HG03135 (cell line): ENCODE data around the gene ABCA4.

Experiments
- ATAC-seq: cut with Tn5 transposase; IDR thresholded peaks from one replicate; pipeline ENCODE4 v1.9.1; 2021; ENCODE audit warnings: mild to moderate bottlenecking, moderate library complexity; ENCODE audit not compliant: unreplicated experiment

ABCA4 gene

DNA sequence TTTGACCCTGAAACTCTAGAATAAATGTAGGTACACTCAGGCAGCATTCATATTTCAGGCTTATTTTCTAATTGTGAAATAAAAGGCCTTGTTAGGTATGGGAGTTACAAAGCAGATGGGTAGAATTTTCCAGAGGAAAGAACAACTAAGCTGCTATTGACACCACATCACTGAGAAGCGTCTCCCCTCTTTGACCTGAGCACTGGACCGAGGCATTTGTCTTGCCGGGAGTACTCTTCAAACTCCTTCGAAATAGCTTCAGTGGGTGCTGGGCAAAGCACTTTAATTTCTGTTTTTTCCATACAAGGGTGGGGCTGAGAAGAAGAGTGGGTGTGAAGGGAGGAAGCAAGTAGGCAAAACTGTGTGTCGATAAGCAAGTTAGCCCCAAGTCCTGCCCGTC, 36.4 kb downstream of the ABCA4 start:
- no peak for ATAC-seq

DNA sequence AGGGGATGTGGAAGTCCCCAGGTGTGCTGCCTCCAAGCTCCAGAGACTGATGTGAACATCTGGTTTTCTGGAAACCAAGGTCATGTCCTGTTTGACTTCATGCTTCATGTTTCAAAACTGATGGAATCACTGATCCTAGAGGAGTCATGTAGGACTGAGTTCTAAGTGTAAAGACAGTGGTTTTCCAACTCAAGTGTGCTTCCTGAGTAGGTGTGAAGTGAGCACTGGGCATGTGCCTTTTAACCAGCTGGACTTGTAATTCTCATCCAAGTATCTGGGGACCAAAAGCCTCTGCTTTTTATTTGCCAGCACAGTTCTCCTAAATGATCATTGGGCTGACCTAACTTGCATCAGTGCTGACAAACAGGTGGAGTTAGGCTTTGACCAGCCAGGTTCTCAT, 36.9 kb downstream of the ABCA4 start:
- ATAC-seq, result no peak

DNA sequence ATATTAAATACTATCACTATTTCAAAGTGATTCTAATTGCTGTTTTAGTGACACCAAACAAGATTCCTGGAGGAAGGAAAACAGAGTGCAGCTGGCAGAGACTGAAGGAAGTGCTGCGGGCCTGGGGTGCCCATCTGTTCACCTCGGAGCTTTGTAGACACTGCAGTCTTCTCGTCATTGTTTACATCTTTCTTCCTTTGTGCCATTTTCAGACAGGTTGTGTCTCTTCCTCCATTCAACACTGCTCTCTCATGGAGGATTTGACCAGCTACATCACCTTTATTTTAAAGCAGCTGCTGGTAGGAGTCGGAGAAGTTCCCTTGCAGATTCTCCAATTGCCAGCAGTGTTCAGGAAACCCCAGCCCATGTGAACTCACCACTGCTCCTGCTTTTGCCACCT, 37.3 kb downstream of the ABCA4 start:
- no peak for ATAC-seq

DNA sequence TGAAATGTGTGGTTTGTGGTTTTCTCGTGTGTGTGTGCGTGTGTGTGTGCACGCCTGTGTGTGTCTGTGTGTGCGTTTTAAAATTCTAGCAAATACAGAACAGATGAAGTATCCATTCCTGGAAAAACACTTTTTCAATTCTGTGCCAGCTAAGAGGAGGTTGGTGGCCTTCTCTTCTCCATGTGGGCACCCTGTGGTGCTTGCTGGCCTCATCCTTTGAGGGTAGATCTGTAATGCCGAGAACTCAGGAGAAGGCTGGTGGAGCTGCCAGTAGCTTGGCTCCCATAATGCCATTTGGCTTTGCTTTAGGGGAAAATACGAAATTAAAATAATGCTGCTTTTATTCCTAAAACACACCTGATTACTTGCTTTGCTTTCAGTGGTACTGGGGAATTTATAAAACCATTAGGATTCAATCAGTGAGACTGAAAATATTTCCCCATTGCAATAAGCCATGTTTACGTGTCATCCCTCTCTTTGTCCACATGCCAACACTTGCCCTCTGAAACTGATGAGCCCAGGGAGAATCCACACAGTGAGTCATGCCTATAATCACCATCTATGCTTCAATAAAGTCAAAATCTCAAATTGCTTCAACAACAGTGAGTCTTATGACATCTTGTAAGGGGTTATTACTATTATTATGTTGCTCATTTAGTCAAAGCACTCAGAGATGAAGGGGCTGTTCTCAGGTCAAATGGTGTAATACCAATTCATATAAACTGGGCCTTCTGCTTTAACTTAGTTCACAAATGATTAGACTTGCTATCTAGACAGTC, 39.2 kb downstream of the ABCA4 start:
- no peak for ATAC-seq

DNA sequence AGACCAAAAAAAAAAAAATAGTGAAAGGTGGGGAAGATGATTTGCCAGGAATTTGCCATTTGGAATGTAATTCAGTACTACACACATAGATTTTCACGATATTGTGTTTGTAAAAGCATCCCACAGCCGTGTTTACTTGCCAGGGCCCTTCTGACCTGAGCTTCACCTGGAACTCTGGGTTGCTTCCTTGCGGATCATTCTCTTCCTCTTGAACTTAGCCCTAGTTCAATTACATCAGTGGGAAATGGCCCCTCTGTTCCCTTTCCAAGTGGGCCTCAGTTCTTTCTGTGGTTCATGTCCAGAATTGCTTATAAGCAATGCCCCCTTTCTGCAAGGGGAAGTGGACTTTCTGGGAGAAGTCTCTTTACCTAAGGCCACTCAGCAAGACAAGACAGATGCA, 41.0 kb downstream of the ABCA4 start:
- ATAC-seq, result no peak

DNA sequence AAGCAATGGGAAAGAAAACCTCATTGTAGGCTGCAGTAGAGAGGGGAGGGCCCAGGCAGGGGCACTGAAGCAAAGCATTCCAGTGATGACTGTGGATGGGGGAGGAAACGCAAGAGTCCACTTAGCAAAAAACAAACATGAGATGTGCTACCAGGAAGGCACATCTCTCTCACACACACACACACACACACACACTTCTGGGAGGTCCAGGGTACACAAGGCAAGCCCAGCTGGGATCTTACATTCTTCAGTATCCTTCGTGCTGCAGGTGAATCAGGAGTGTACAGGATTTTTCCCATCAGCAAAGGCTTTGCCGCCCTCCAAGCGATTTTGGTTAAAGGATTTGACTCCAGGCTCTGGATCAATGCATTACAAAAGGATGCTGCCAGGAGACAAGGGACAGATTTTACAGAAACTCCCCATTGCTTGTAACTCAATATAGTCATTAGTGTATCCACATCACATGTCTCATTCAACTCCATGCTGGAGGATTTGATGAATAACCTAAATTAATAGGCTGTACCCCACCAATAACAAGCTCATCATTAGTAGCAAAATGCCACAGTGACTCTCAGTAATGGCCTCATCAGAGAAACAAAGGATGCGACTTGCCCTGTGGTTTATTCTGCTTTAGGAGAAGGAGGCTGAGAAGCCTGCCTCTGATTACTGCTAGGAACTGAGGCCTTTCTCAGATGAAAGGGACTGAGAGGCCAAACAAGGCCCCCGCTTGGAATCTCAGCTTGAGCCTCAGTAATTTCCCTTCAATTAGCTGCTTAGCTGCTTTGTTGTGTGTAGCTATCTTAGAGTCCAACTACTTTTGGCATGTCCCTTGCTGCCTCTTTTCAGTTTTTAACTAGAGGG, 41.6 kb downstream of the ABCA4 start:
- ATAC-seq, result no peak

DNA sequence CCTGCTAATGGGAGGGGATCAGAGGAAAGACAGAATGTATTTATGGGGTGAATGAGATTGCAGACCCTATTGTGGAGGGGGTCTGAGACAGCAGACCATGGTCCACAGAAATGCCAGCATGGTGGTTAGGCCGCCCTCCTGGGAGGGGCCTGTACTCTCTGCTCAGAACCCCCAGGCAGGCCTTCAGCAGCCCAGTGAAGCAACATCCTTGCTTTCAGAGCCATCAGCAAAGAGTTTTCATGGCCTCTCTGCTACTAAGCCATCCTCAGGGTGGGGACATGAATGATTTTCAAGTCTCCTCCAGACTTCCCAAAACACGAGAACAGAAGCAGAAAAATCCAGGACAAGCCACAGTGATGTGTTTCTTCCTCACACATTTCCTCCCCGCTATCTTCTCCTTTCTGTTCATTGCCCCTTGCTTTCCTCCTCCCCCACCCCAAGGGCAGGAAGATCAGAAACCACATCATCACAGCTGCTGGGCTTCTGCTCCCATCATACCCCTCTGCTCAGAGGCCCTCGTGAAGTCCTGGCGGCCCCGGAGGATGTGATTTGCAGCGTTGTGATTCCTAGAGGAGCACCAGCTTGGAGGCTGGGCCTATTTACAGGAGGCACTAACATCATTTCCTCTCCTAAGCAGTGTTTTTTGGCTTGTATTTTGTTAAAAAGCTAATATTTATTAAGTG, 48.0 kb downstream of the ABCA4 start:
- no peak for ATAC-seq

DNA sequence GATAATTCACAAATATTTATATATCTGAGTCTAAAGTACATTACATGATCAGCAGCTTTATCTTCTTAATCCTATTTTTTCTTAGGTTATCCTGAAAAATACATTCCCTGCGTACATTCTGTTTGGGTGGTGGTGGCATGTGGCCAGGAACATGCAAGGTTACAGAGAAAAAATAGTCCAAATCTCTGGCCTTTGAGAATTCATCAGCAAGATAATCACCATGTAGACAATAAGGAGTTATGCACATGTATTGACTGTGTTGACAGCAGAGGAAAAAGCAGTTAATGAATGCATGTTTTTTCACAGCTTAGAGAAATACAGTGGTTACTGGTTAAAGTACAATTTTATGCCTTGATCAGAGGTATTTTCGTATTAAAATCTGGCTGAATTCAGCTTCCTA, 49.0 kb downstream of the ABCA4 start:
- no peak for ATAC-seq

DNA sequence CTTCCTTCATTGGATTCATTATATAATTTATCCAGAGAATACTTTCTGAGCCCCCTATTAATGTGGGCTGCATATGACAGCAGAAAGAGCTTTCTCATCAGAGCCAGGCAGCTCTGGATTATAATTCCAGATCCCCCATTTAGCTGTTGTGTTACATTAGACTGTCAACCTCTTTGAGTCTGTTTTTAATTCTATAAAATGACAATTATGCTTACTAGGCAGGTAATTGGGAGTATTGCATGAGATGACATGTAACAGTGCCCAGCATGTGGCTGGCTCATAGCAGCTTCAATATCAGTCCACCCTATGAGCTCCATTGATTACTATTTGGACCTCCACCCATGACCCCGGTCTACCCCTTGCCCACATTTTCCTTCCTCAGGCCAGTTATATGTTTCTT, 49.6 kb downstream of the ABCA4 start:
- ATAC-seq, result no peak

DNA sequence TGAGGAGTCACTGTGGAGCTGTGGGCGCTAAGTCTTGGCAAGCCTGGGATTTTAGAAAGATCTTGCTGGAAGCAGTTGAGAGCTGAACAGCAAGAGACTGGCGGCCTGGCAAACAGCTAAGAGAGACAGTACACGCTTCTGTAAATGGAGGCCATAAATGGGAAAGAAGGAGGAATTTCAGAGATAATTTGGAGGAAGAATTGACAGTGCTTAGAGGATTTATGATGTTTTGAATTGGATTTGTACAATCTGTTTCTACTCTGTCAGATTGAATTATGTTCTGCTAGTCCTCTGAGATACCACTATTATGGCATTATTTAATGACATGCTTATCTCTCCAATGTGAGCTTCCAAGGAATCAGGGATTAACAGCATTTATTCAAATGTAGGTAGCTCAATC, 50.1 kb downstream of the ABCA4 start:
- ATAC-seq, result no peak

DNA sequence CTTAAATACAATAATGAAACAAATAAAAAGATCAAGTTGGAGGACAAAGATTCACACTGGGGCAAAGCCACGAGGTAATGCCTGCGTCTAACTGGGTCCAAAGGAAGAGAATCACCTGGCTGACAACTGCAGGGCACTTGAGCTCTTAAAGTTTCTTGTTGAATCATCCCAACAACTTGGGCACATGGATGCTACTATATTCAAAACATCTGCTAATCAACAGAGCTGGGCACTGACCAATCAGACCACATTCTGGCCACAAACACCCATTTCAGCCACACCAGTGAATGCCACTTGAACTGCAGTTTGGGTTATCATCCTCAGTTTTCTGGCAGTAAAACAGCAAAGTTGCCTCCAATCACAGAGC, 51.0 kb downstream of the ABCA4 start:
- no peak for ATAC-seq

DNA sequence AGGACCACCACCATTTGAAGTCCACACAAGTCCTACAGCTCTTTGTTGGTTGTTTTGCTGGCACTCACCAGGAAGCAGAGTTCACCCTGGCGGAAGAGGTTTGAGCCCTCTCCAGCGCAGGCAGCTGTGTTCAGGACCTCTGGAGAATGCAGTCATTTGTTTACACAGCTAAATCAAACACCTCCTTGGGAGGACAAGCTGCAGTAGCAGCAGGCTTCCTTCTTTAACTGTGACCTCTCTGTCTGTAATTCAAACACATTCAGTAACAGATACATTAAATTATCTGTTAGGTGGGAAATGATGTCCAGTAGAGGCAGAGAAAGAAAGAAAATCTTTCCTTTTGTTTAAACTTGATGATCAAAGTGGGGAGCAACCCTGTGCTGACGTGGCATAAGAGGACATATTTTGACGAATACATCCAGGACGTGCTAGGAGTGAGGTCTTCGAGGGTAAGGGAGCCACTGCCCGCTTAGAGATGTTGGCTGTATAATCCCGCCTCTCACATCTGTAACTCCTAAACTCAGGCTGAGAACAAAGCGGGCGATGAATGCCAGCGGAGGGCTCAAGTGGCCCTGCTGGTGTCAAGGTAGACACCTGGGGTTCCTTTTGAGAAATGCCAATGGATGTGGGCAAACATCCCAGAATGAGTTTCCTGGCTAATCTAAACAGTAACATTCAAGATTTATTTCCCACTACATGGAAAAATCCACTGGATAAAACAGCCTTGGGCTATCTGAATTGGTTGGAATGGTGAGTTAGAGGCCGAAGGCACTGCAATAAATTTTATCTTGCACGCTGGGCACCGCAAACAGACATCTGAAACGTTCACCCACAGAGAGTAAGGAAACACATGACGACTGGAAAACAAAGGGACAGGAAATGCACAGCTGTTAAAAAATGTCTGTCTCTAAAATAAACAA, 51.7 kb downstream of the ABCA4 start:
- no peak for ATAC-seq

DNA sequence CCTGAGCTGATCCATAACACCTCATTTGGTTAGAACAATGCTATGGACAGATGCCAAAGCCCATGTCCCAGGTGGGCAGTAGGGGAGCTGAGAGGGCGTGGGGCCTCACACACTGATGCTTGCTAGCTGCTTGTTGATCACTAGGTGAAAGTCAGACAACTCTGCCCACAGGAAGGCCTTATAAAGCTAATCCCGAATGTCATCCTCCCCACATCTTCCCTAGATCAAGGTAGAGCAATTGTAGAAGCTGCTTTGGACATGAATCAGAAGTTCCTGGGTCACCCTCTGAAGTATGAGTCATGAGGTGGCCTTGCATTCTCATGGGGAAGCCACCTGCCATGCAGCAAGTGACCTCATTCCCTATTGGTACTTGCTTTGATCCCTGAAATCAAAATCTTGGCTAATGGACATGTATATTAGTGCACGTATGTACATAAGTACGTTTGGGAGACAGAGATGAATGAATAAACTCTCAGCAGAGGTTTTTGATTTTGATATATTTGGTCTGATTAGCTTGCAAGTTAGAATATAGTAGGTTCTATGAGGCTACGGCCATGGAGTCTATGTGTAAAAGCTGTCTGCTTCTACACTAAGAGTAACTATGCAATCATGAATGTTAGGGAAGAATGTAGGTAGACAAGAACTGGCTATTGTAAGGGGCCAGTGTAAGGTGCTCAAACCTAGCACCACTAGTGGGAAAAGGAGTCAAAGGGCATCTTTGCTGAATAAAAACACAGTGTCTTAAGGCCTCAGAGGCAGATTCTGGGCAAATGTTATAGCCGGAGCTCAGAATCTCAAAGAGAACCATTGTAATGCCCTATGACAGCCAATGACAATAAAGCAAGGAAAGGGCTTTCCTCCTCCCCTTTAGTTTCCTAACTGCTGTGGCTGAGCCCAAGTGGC, 52.6 kb downstream of the ABCA4 start:
- ATAC-seq, result no peak

DNA sequence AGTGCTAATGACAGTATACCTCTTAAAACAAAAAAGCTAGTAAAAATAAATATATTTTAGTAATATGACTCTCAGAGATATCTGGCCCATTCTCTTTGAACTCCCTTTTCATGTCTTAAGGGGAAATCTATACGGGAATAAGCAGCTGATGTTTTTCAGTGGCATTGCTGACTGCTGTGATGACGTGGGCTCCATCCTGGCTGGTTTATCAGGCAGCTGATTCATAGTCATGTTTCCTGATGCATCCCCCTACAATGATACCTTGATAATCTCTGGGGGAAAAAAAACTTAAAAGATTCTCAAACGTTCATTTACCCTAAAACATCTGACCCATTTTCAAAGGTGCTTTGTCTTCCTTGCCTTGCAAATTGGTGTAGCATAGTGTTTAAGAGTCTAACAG, 53.8 kb downstream of the ABCA4 start:
- ATAC-seq, result no peak

DNA sequence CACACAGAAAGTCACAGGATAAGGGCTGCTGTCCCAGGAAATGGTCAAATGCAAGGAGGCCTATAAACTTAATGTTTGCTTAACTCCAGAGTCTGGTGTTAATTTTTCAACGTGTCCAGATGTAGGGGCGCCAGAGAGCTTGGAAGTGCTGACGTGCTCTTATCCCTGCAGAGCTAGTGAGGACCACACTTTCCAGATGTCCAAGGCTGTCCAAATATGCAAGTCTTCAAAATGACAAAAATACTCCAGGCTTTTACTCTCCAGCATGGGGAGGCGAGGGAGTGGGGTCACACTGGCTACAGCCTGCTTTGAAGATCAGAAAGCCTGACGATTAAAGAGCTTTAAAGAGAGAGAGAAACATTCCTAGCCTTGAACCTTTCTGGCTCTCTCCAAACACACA, 57.6 kb downstream of the ABCA4 start:
- ATAC-seq, result no peak

DNA sequence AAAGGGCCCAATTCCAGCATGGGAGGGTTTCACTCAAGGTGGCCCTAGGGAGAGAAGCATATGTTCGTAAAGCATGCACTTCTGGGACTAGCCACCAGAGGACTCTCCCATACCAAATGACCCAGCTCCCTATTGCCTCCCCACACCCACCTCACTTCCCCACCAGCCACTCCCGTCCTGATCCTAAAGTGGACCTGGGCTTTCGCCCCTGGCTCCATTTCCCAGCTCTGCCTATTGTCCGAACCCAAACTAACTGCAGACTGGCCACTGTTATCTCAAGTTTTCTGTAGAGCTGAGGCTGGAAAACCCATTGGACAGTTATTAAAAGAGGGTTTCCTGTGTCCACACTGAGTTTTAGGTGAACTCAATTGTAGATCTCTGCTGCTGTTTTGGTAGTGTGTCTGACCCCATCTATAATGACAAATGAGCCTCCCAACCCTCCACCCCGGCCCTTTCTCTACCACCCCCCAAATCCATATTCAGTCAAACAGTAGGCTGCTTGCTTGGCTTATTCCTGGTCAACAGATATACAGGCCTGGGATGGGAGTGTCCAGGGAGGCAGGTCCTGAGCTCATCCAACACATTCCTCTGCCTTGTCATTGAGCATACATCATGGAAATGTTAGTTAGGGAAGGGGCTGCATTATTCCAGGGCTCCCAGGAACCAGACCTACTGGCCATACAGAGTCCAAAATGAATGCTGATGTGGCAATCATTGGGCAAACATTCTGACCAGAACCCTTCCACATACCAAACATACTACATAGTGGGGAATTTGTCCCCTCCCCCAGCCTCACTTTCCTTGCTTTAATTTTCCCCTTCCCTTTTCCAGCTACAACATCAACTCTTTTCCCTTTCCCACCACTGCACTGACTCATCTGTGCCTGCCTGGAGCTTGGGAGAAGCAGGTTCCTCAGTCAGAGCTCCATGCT, 59.2 kb downstream of the ABCA4 start:
- peak; percentile 79 for ATAC-seq

DNA sequence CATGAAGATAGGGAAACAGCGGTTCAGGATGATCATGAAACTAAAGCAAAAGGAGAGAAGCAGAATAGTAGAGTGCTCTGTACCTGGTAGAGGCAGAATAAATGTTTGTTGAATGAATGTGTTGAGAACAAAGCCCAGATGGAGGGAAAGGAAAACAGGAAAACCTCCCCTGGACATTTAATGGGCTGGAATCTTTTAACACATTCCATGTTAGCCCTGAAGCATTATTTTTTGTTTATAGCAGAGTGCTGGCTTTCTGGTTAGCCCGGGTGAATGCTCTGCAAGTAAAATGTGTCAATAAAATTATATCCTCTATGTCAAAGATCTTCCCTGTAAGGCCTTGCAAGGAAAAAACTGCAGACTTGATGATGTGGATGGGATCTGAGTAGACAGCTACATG, 60.2 kb downstream of the ABCA4 start:
- no peak for ATAC-seq

DNA sequence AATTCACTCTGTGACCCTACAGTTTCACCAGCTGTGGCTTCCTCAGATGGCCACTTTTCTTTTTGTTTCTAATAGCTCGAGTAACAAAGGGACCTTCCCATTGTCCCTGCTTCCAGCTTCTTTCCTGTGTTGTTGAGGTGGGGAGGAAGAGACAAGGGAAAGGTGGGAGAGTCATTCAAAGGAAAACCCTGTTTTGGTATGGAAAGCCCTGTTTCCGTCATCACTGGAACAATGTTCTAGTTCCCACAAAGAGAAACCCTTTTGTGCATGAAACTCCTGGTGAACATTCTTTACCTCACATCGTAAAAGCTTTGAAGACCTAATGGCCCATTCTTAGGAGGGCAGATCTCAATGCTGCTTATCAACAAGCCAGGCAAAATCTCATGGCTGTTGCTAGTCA, 62.2 kb downstream of the ABCA4 start:
- ATAC-seq, result no peak

DNA sequence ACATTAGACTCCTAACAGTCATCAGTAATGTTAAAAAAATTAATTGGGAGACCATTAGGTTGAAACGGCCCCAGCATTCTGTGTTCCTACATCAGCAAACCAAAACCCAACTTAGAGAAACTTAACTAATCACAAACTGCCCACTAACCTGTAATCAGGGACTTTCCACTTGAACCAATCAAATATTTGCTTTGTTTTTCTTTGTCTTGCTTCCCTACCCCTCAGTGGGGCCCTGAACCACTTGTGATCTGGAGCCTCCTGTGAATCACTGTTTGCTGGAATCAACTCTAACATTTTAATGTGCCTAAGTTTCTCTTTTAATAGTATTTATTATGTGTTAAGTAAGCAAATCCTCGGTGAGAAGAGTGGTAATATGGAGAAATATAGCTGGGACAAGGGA, 64.0 kb downstream of the ABCA4 start:
- ATAC-seq, result no peak
